Measurements from ENCODE around the gene VCX2. TPM values are rescaled to one million over a fixed set of nuclear protein-coding genes. Genes with fewer than 3 reads are reported as not detected.

Gene VCX2
- total RNA-seq, 3 donors from 2014 or later (not counting 1 experiment from before 2014, with no cell fraction given), result not detected

- no peaks in the 10 kb centered on the region for H3K4me1 ChIP-seq (ENCODE audit: control insufficient read depth, insufficient read depth, low read length)
- no peaks in the 10 kb centered on the region for H3K36me3 ChIP-seq (ENCODE audit: control insufficient read depth, insufficient read depth, low read length)
- intact Hi-C loops (cut with micrococcal nuclease), result no loop called here
- WGBS (ENCODE audit: insufficient coverage), result 88% methylated on average over 6 of the region's 7 CpGs
- DNase-seq (no peak), ATAC-seq (no peak)
- H3K36me3 Mint-ChIP-seq, result no peaks in the 10 kb centered on the region
- no peak overlapping the region for H3K27ac ChIP-seq (ENCODE audit: low read length)
- H3K27ac Mint-ChIP-seq, result no peak overlapping the region
- H3K27me3 Mint-ChIP-seq (ENCODE audit: low read depth in 2 of 2), result no peaks in the 10 kb centered on the region
- H3K27me3 ChIP-seq (ENCODE audit: control insufficient read depth, insufficient read depth, low read length), result no peaks in the 10 kb centered on the region
- H3K4me3 Mint-ChIP-seq, result no peak overlapping the region
- peaks cover 0 to 8% of the 10 kb centered on the region in 2 donors for H3K9me3 Mint-ChIP-seq
- H3K4me3 ChIP-seq (ENCODE audit: low read length), result no peak overlapping the region
- H3K4me1 Mint-ChIP-seq, result no peaks in the 10 kb centered on the region
- TF ChIP-seq CTCF (IDR thresholded peaks at IDR 0.05), result no peak
- H3K9me3 ChIP-seq (ENCODE audit: control insufficient read depth, insufficient read depth, low read length), result no peaks in the 10 kb centered on the region
Measured at GRCh38 chrX:8196776-8197175, 25.7 kb upstream of the VCX2 start.

- Mint-ChIP-seq H3K4me1 (no peaks in the 10 kb centered on the region), H3K27ac (no peak overlapping the region), H3K9me3 (peaks cover 4 to 6% of the 10 kb centered on the region in 2 donors), H3K36me3 (peaks cover 6% of the 10 kb centered on the region), H3K4me3 (no peak overlapping the region), H3K27me3 (ENCODE audit: low read depth in 2 of 2) (no peaks in the 10 kb centered on the region)
- no peaks in the 10 kb centered on the region for H3K27me3 ChIP-seq (ENCODE audit: control insufficient read depth, insufficient read depth, low read length)
- WGBS (ENCODE audit: insufficient coverage), result 100% methylated on average over 2 of the region's 2 CpGs
- no peak overlapping the region for H3K4me3 ChIP-seq (ENCODE audit: low read length)
- intact Hi-C loops (cut with micrococcal nuclease), result no loop called here
- TF ChIP-seq CTCF (IDR thresholded peaks at IDR 0.05), result no peak
- H3K27ac ChIP-seq (ENCODE audit: low read length), result no peak overlapping the region
- H3K36me3 ChIP-seq (ENCODE audit: control insufficient read depth, insufficient read depth, low read length), result no peaks in the 10 kb centered on the region
- H3K4me1 ChIP-seq (ENCODE audit: control insufficient read depth, insufficient read depth, low read length), result no peaks in the 10 kb centered on the region
- DNase-seq (no peak), ATAC-seq (no peak)
- H3K9me3 ChIP-seq (ENCODE audit: control insufficient read depth, insufficient read depth, low read length), result no peaks in the 10 kb centered on the region
Measured at GRCh38 chrX:8194216-8194615, 23.1 kb upstream of the VCX2 start.

GRCh38 chrX:8192276-8192675 is 21.2 kb upstream of the VCX2 start:
- Mint-ChIP-seq H3K27ac (no peak overlapping the region), H3K36me3 (peaks cover 8% of the 10 kb centered on the region), H3K4me3 (no peak overlapping the region), H3K4me1 (no peaks in the 10 kb centered on the region), H3K9me3 (peaks cover 4% of the 10 kb centered on the region in 2 donors), H3K27me3 (ENCODE audit: low read depth in 2 of 2) (no peaks in the 10 kb centered on the region)
- no peak overlapping the region for H3K4me3 ChIP-seq (ENCODE audit: low read length)
- H3K27ac ChIP-seq (ENCODE audit: low read length), result no peak overlapping the region
- intact Hi-C loops (cut with micrococcal nuclease), result no loop called here
- TF ChIP-seq CTCF (IDR thresholded peaks at IDR 0.05), result no peak
- no peak for DNase-seq
- ATAC-seq, result no peak
- H3K36me3 ChIP-seq (ENCODE audit: control insufficient read depth, insufficient read depth, low read length), result no peaks in the 10 kb centered on the region
- no peaks in the 10 kb centered on the region for H3K4me1 ChIP-seq (ENCODE audit: control insufficient read depth, insufficient read depth, low read length)
- no peaks in the 10 kb centered on the region for H3K27me3 ChIP-seq (ENCODE audit: control insufficient read depth, insufficient read depth, low read length)
- no peaks in the 10 kb centered on the region for H3K9me3 ChIP-seq (ENCODE audit: control insufficient read depth, insufficient read depth, low read length)
- WGBS (ENCODE audit: insufficient coverage), result no CpG with 5 or more reads among the region's 2 CpGs

GRCh38 chrX:8191022-8191421 is 20.0 kb upstream of the VCX2 start:
- Mint-ChIP-seq H3K27me3 (ENCODE audit: low read depth in 2 of 2) (no peaks in the 10 kb centered on the region), H3K4me1 (no peaks in the 10 kb centered on the region), H3K4me3 (no peak overlapping the region), H3K36me3 (peaks cover 8% of the 10 kb centered on the region), H3K9me3 (peaks cover 4% of the 10 kb centered on the region in 2 donors), H3K27ac (no peak overlapping the region)
- WGBS (ENCODE audit: insufficient coverage), result 95% methylated on average over 8 of the region's 8 CpGs
- Histone ChIP-seq H3K27ac (ENCODE audit: low read length) (no peak overlapping the region), H3K4me3 (ENCODE audit: low read length) (no peak overlapping the region), H3K27me3 (ENCODE audit: control insufficient read depth, insufficient read depth, low read length) (no peaks in the 10 kb centered on the region), H3K36me3 (ENCODE audit: control insufficient read depth, insufficient read depth, low read length) (no peaks in the 10 kb centered on the region), H3K9me3 (ENCODE audit: control insufficient read depth, insufficient read depth, low read length) (no peaks in the 10 kb centered on the region), H3K4me1 (ENCODE audit: control insufficient read depth, insufficient read depth, low read length) (no peaks in the 10 kb centered on the region)
- no peak for DNase-seq
- ATAC-seq, result no peak
- TF ChIP-seq CTCF (IDR thresholded peaks at IDR 0.05), result no peak
- intact Hi-C loops (cut with micrococcal nuclease), result no loop called here

All from natural killer cell (primary cell).